Measurements from ENCODE around the gene CARF. TPM values are rescaled to one million over a fixed set of nuclear protein-coding genes. Genes with fewer than 3 reads are reported as not detected.
A peak's percentile ranks its signal among the peaks of the same experiment; 100 is the strongest.

Gene CARF
- total and polyA plus RNA-seq, 2 of the 13 experiments (the other 11 are each of a cell fraction or from before 2014, with no cell fraction given) = 3.0 to 5.4 TPM

DNA sequence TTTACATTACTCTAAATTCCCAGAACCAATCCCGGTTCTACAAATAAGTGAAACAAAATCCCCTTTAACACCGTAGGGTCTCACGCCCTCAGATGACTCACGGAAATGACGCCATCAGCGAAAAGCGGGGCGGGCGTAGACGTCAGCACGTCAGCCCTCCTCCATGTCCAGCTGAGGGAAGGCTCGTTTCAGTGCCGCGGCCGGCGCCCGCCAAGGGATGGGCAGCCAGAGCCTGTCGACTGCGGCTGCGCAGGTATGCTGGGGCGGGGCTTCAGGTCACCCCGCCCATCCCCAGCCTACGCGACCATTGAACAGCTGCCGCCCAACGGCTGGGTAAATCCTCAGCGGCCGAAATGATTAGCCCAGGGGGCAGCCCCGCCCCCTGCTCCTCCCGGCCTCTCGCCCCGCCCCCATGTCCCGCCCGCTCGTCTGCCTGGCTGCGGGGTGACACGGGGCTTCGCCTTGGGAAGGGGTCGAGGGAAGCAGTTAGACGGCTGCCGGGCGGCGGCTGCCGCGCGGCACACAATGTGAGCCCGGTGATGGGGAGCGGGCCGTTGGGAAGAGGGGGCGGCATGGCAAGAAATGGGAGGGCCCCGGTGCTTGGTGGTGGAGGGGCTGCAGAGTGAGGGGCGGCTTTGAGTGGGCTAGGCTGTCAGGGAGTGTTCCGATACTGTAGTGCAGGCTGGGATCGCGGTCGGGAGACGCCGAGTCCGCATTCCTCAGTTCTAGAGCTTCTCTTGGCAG is 102.6 kb downstream of the CARF start, which contains the start of gene NBEAL1 (continued):
- TF ChIP-seq NAIF1 (CRISPR knock-in tag; IDR thresholded peaks at IDR 0.05; ENCODE audit: borderline replicate concordance) = 0 out of 2 replicates have a peak, but pooled peaks have one; percentile 69
- TF ChIP-seq MEF2D (CRISPR knock-in tag; IDR thresholded peaks at IDR 0.05) = peak; percentile 37; the same call in 1 of the 2 replicates
- TF ChIP-seq JDP2 (CRISPR knock-in tag; IDR thresholded peaks at IDR 0.05; ENCODE audit: borderline replicate concordance) = no peak
- TF ChIP-seq, protein P1, sequence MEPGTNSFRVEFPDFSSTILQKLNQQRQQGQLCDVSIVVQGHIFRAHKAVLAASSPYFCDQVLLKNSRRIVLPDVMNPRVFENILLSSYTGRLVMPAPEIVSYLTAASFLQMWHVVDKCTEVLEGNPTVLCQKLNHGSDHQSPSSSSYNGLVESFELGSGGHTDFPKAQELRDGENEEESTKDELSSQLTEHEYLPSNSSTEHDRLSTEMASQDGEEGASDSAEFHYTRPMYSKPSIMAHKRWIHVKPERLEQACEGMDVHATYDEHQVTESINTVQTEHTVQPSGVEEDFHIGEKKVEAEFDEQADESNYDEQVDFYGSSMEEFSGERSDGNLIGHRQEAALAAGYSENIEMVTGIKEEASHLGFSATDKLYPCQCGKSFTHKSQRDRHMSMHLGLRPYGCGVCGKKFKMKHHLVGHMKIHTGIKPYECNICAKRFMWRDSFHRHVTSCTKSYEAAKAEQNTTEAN (CRISPR knock-in tag; conservative IDR thresholded peaks at IDR 0.05) = 0 out of 2 replicates have a peak, but pooled peaks have one; percentile 19
- TF ChIP-seq YEATS2 (CRISPR knock-in tag; IDR thresholded peaks at IDR 0.05; ENCODE audit: borderline replicate concordance) = peak; percentile 81; the same call in 1 of the 2 replicates
- peak; percentile 89; the same call in 1 of the 2 replicates for TF ChIP-seq ZNF446 (CRISPR knock-in tag; IDR thresholded peaks at IDR 0.05)
- TF ChIP-seq ZMYM4 (CRISPR knock-in tag; IDR thresholded peaks at IDR 0.05) = peak; percentile 96
- peak; percentile 66; the same call in 1 of the 2 replicates for TF ChIP-seq HOXA5 (CRISPR knock-in tag; IDR thresholded peaks at IDR 0.05)
- TF ChIP-seq IRX3 (CRISPR knock-in tag; IDR thresholded peaks at IDR 0.05; ENCODE audit: borderline replicate concordance, low read depth) = 0 out of 2 replicates have a peak, but pooled peaks have one; percentile 12
- TF ChIP-seq ZNF724P (CRISPR knock-in tag; IDR thresholded peaks at IDR 0.05; ENCODE audit: borderline replicate concordance) = peak; percentile 56
- TF ChIP-seq BRCA1 (CRISPR knock-in tag; IDR thresholded peaks at IDR 0.05) = no peak
- TF ChIP-seq ISL2 (CRISPR knock-in tag; IDR thresholded peaks at IDR 0.05) = peak; percentile 29; the same call in 1 of the 2 replicates
- no peak for TF ChIP-seq ZNF382 (CRISPR knock-in tag; IDR thresholded peaks at IDR 0.05; ENCODE audit: borderline replicate concordance)
- TF ChIP-seq, protein P2, sequence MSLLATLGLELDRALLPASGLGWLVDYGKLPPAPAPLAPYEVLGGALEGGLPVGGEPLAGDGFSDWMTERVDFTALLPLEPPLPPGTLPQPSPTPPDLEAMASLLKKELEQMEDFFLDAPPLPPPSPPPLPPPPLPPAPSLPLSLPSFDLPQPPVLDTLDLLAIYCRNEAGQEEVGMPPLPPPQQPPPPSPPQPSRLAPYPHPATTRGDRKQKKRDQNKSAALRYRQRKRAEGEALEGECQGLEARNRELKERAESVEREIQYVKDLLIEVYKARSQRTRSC (CRISPR knock-in tag; IDR thresholded peaks at IDR 0.05; ENCODE audit: low read depth) = no peak
- no peak for TF ChIP-seq ZBTB1 (CRISPR knock-in tag; IDR thresholded peaks at IDR 0.05; ENCODE audit: borderline replicate concordance)
- TF ChIP-seq, protein P3, sequence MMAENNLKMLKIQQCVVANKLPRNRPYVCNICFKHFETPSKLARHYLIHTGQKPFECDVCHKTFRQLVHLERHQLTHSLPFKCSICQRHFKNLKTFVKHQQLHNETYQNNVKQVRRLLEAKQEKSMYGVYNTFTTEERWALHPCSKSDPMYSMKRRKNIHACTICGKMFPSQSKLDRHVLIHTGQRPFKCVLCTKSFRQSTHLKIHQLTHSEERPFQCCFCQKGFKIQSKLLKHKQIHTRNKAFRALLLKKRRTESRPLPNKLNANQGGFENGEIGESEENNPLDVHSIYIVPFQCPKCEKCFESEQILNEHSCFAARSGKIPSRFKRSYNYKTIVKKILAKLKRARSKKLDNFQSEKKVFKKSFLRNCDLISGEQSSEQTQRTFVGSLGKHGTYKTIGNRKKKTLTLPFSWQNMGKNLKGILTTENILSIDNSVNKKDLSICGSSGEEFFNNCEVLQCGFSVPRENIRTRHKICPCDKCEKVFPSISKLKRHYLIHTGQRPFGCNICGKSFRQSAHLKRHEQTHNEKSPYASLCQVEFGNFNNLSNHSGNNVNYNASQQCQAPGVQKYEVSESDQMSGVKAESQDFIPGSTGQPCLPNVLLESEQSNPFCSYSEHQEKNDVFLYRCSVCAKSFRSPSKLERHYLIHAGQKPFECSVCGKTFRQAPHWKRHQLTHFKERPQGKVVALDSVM (CRISPR knock-in tag; IDR thresholded peaks at IDR 0.05) = no peak
- TF ChIP-seq TCF12 (IDR thresholded peaks at IDR 0.05) = no peak
- TF ChIP-seq TCF12 (CRISPR knock-in tag; IDR thresholded peaks at IDR 0.05) = no peak; the same call in 1 of the 2 replicates
- peak; percentile 79 for TF ChIP-seq HNRNPLL (IDR thresholded peaks at IDR 0.05; ENCODE audit: low read depth, low read length, poor library complexity, severe bottlenecking)
- no peak for TF ChIP-seq ZNF121 (CRISPR knock-in tag; IDR thresholded peaks at IDR 0.05)
- no peak for TF ChIP-seq PAF1 (CRISPR knock-in tag; IDR thresholded peaks at IDR 0.05)
- peak; percentile 81 for TF ChIP-seq SP5 (CRISPR knock-in tag; IDR thresholded peaks at IDR 0.05; ENCODE audit: borderline replicate concordance, low read depth)
- peak; percentile 84; the same call in 1 of the 2 replicates for TF ChIP-seq SIX1 (CRISPR knock-in tag; IDR thresholded peaks at IDR 0.05; ENCODE audit: borderline replicate concordance)
- TF ChIP-seq ZNF431 (CRISPR knock-in tag; IDR thresholded peaks at IDR 0.05; ENCODE audit: borderline replicate concordance, low read depth) = no peak
- TF ChIP-seq ZSCAN29 (CRISPR knock-in tag; conservative IDR thresholded peaks at IDR 0.05) = no peak; the same call in 1 of the 2 replicates
- TF ChIP-seq ERF (CRISPR knock-in tag; IDR thresholded peaks at IDR 0.05) = peak; percentile 97
- TF ChIP-seq NR3C1 (CRISPR knock-in tag; IDR thresholded peaks at IDR 0.05) = no peak
- TF ChIP-seq HNRNPUL1 (IDR thresholded peaks at IDR 0.05; ENCODE audit: low read depth, low read length) = no peak

Data from HepG2 (cell line).